Activated T-cell treated with anti-CD3 and anti-CD28 coated beads, Interleukin-2, amount 50 U/mL, for 72 hours (primary cell): ENCODE data around the gene NXN. TPM values are rescaled to one million over a fixed set of nuclear protein-coding genes. Genes with fewer than 3 reads are reported as not detected.
"Not testable (repeated sequence)": the region's sequence is repeated elsewhere in the genome, so short reads cannot be mapped to it uniquely, and the experiment has no call there.

ENCODE experiments used
- ATAC-seq, 2 donors: fragments of 150-1000 bp; cut with Tn5 transposase; replicated peaks in 1 of 2; 2 replicates each; pipeline ENCODE4 v1.10.0; 2021; ENCODE audit warnings: moderate library complexity in 2 of 2, mild to moderate bottlenecking in 1 of 2
- DNase-seq, 2 donors: peaks; one replicate each; pipeline ENCODE4 v3.0.0; 2021 to 2022; ENCODE audit warnings: mixed read lengths in 1 of 2
- H3K27ac Mint-ChIP-seq: one replicate; pipeline ENCODE4 v1.8.0; 2022; ENCODE audit warnings: mild to moderate bottlenecking, moderate library complexity, mixed read lengths
- H3K27me3 Mint-ChIP-seq: one replicate; pipeline ENCODE4 v1.8.0; 2022; ENCODE audit warnings: low read depth, mixed read lengths
- H3K36me3 Mint-ChIP-seq, 2 donors: one replicate each; pipeline ENCODE4 v1.8.0; 2022; ENCODE audit warnings: mixed read lengths in 2 of 2, mild to moderate bottlenecking in 1 of 2; ENCODE audit not compliant: insufficient read depth in 2 of 2
- H3K4me1 Mint-ChIP-seq: one replicate; pipeline ENCODE4 v1.8.0; 2022; ENCODE audit warnings: low read depth, mixed read lengths
- H3K4me3 Mint-ChIP-seq, 2 donors: one replicate each; pipeline ENCODE4 v1.8.0; 2022; ENCODE audit warnings: mild to moderate bottlenecking in 2 of 2, mixed read lengths in 2 of 2, moderate library complexity in 2 of 2
- H3K9me3 Mint-ChIP-seq, 2 donors: one replicate each; pipeline ENCODE4 v1.8.0; 2022; ENCODE audit warnings: mixed read lengths in 2 of 2
- total RNA-seq, 2 donors: library from RNA; stranded (reverse); gene quantifications; one replicate each; pipeline ENCODE4 v1.2.3, GENCODE V29; 2022

NXN gene
- total RNA-seq, 2 donors from 2014 or later, result 1.2 to 1.7 TPM

DNA sequence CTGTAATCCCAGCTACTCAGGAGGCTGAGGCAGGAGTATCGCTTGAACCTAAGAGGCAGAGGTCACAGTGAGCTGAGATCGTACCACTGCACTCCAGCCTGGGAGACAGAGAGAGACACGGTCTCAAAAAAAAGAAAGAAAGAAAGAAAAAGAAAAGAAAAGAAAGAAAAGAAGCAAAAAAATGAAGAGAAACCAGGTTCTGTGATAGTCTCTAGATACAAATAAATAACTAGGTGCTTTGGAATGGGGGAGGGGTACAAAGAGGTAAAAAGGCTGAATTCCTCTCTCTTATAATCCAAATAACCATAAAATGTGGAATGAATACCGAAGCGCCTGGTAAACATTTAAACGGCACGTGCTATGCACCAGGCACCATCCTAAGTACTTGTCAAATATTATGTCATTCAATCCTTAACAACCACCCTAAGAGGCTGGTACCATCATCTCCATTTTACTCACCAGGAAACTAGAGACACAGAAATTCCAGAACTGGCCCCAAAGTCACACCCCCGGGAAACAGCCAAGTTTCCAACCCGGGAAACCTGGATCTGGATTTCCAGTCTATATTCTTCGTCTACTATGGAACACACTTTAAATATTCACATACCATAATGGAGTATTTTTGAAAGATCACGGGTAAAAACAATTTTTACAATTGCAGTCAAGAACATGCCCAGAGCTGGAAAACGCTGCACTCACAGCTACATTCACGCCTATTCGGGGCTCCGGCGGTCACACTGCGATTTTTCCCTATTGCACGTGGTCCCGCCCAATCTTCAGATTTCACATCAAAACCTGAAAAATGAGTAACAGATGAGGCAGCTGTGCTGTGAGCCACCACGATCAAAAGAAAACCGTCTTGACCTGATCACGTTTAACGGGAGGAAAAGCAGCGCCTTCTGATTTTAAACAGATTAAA lies 10.5 kb downstream of the NXN start:
- peaks cover 6% of the 10 kb centered on the region for H3K4me1 Mint-ChIP-seq
- DNase-seq (no peak), ATAC-seq (no peak)
- peaks cover 34% of the 10 kb centered on the region for H3K27me3 Mint-ChIP-seq
- peak overlapping the region; percentile 46 to 55 for H3K4me3 Mint-ChIP-seq
- no peaks in the 10 kb centered on the region for H3K36me3 Mint-ChIP-seq
- no peaks in the 10 kb centered on the region for H3K9me3 Mint-ChIP-seq
- H3K27ac Mint-ChIP-seq, result no peak overlapping the region

DNA sequence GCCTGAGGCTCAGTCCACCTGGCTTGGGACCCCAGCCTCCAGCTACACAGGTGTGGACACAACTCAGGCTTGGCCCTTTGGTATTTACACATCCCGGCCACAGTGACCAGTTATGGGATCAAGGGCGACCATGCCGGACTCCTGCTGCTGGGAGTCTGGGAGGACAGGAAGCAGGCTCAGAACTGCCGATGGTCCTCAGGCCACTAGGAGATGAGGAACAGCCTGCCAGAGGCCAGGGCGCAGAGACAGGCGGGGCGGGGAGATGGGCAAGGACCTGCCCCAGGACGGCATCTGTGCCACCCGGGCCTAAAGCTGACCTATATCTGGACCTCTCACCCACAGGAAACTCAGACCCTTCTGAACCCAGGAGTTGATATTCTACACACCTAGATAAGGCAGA lies 12.5 kb downstream of the NXN start:
- peaks cover 35% of the 10 kb centered on the region for H3K27me3 Mint-ChIP-seq
- ATAC-seq, result no peak
- no peak overlapping the region for H3K4me3 Mint-ChIP-seq

DNA sequence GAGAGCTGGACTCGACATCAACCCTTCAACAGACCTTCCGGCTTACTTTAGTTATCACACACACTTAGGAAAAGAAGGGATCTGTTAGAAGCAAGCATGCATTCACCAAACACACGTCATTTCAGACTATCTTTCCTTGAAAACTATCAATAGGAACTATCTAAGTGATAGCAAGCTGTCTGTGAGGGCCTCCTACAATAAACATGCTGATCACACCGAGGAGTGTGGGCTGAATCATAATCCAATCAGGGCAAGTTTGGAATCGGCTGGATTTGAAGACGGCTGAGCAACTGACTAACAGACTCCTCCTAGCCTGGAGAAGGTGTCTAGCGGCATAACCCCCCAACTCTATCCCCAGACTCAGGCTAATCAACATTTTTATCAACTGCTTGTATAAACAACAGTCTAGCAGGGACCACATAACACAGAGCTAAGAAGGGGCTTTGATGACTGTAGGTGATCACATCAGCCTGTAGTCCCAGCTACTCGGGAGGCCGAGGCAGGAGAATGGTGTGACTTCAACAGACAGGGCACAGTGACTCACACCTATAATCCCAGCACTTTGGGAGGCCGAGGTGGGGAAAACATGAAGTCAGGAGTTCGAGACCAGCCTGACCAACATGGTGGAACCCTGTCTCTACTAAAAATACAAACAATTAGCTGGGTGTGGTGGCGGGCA lies 14.1 kb downstream of the NXN start:
- no peaks in the 10 kb centered on the region for H3K9me3 Mint-ChIP-seq
- ATAC-seq (no peak), DNase-seq (no peak)
- peaks cover 6% of the 10 kb centered on the region for H3K4me1 Mint-ChIP-seq
- no peak overlapping the region for H3K27ac Mint-ChIP-seq
- no peaks in the 10 kb centered on the region for H3K36me3 Mint-ChIP-seq
- H3K27me3 Mint-ChIP-seq, result peaks cover 39% of the 10 kb centered on the region
- no peak overlapping the region for H3K4me3 Mint-ChIP-seq

More for the DNA sequence above, 12.5 kb downstream of the NXN start:
- DNase-seq, result no peak
- H3K36me3 Mint-ChIP-seq, result no peaks in the 10 kb centered on the region
- H3K9me3 Mint-ChIP-seq, result no peaks in the 10 kb centered on the region
- no peak overlapping the region for H3K27ac Mint-ChIP-seq
- H3K4me1 Mint-ChIP-seq, result peaks cover 6% of the 10 kb centered on the region

DNA sequence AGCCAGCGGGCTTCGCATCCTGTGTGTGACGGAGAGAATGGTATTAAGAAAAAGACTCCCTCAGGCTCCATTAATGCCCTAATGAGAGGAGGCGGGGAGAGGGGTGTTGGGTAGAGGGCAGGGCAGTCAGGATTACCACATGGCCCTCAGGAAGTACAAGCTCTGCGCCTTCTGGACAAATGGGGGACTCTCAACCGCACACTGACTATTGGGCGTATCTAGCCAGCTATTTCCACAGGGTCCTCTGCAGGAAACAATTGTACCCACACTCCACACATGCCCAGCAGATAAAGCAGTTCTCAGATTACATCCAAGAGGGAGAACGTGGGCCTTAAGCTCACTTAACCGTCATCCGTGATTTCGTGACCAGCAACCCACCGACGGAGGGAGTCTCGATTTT lies 14.7 kb downstream of the NXN start:
- H3K27me3 Mint-ChIP-seq, result peaks cover 33% of the 10 kb centered on the region

DNA sequence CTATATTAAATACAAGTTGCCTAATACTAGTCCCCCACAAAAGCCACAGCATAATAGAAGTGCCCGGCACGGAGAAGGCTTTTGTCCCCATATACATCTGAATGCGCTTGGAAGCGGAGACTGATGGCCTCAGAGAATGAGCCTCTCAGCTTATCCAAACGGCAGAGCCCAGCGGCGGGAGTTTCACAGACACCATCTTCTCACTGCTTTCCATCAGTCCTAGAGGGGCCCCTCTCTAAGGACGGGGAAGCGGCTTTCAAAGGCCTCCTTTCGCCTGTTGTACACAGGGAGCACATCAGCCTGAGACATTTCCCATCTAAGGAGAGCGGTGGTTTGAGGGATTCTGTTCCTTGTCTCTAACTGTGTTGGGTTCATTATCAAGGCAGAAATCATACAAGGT lies 16.9 kb downstream of the NXN start:
- H3K36me3 Mint-ChIP-seq, result no peaks in the 10 kb centered on the region
- H3K4me1 Mint-ChIP-seq, result no peaks in the 10 kb centered on the region
- no peak for DNase-seq
- H3K4me3 Mint-ChIP-seq, result no peak overlapping the region
- no peaks in the 10 kb centered on the region for H3K9me3 Mint-ChIP-seq
- no peak overlapping the region for H3K27ac Mint-ChIP-seq
- H3K27me3 Mint-ChIP-seq, result peaks cover 18% of the 10 kb centered on the region
- ATAC-seq, result no peak

More for the DNA sequence above, 14.7 kb downstream of the NXN start:
- Mint-ChIP-seq H3K4me1 (peaks cover 4% of the 10 kb centered on the region), H3K4me3 (no peak overlapping the region), H3K27ac (no peak overlapping the region), H3K9me3 (no peaks in the 10 kb centered on the region), H3K36me3 (no peaks in the 10 kb centered on the region)
- ATAC-seq, result no peak
- no peak for DNase-seq

GRCh38 chr17:962166-962565 lies 17.4 kb downstream of the NXN start:
- Mint-ChIP-seq H3K27ac (no peak overlapping the region), H3K4me3 (no peak overlapping the region), H3K36me3 (no peaks in the 10 kb centered on the region), H3K4me1 (no peaks in the 10 kb centered on the region), H3K27me3 (peaks cover 18% of the 10 kb centered on the region), H3K9me3 (no peaks in the 10 kb centered on the region)
- DNase-seq (no peak), ATAC-seq (no peak)

- H3K4me1 Mint-ChIP-seq, result no peaks in the 10 kb centered on the region
- H3K9me3 Mint-ChIP-seq, result no peaks in the 10 kb centered on the region
Observed at GRCh38 chr17:958712-959451, 20.7 kb downstream of the NXN start.

GRCh38 chr17:957856-958421 lies 21.6 kb downstream of the NXN start:
- no peak overlapping the region for H3K4me3 Mint-ChIP-seq
- H3K27me3 Mint-ChIP-seq, result peaks cover 9% of the 10 kb centered on the region
- DNase-seq (no peak), ATAC-seq (no peak)
- H3K4me1 Mint-ChIP-seq, result no peaks in the 10 kb centered on the region
- no peaks in the 10 kb centered on the region for H3K36me3 Mint-ChIP-seq
- H3K9me3 Mint-ChIP-seq, result no peaks in the 10 kb centered on the region
- no peak overlapping the region for H3K27ac Mint-ChIP-seq

More at GRCh38 chr17:958712-959451, 20.7 kb downstream of the NXN start:
- Mint-ChIP-seq H3K27ac (no peak overlapping the region), H3K36me3 (no peaks in the 10 kb centered on the region), H3K27me3 (peaks cover 9% of the 10 kb centered on the region), H3K4me3 (no peak overlapping the region)
- ATAC-seq, result no peak
- no peak for DNase-seq

- no peaks in the 10 kb centered on the region for H3K9me3 Mint-ChIP-seq
- no peak overlapping the region for H3K4me3 Mint-ChIP-seq
- DNase-seq (no peak), ATAC-seq (no peak)
- no peaks in the 10 kb centered on the region for H3K4me1 Mint-ChIP-seq
- H3K27me3 Mint-ChIP-seq, result peaks cover 3% of the 10 kb centered on the region
- no peaks in the 10 kb centered on the region for H3K36me3 Mint-ChIP-seq
- H3K27ac Mint-ChIP-seq, result no peak overlapping the region
Observed at GRCh38 chr17:956905-957304, 22.7 kb downstream of the NXN start.

DNA sequence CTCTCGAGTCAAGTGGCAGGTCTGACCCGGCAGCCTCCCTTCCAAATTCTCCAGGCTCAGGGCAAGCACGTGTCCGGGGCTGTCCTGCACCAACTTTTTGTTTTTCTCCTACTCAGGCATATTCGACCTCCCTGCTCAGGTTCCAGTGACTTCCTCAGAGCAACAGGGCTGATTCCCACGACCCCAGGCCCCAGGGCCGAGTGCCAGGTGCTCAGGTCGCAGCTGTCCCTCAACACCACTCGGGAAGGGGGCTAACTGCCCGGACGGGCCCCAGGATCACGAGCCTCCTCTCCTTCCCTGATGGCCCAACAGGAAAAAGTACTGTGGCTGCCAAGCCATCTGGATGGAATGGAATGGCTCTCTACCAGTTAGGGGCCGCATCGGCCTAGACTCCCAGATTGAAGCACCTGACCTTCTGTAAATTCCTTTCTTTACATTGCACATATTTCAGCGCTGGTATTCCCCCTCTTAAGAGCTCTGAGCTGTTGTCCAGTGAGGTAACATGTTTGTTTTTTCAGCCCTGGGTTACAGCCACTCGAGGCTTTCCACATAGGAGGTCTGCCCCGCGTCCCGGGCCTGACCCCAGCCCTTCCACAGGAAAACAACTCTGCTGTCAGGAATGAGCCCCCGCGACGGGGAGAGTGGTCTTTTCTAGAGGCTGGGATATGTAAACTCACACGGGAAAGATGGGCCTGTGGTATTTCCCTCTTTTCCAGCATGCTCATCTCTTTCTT lies 25.0 kb downstream of the NXN start:
- ATAC-seq (no peak), DNase-seq (no peak)
- H3K27me3 Mint-ChIP-seq, result peaks cover 11% of the 10 kb centered on the region
- no peak overlapping the region for H3K4me3 Mint-ChIP-seq
- H3K4me1 Mint-ChIP-seq, result no peaks in the 10 kb centered on the region
- no peaks in the 10 kb centered on the region for H3K9me3 Mint-ChIP-seq
- no peaks in the 10 kb centered on the region for H3K36me3 Mint-ChIP-seq
- no peak overlapping the region for H3K27ac Mint-ChIP-seq

- ATAC-seq, result no peak
- DNase-seq, result no peak
- no peaks in the 10 kb centered on the region for H3K36me3 Mint-ChIP-seq
- peaks cover 11% of the 10 kb centered on the region for H3K27me3 Mint-ChIP-seq
- no peaks in the 10 kb centered on the region for H3K4me1 Mint-ChIP-seq
- H3K27ac Mint-ChIP-seq, result no peak overlapping the region
- no peaks in the 10 kb centered on the region for H3K9me3 Mint-ChIP-seq
- H3K4me3 Mint-ChIP-seq, result no peak overlapping the region
Observed at GRCh38 chr17:953767-954166, 25.8 kb downstream of the NXN start.

DNA sequence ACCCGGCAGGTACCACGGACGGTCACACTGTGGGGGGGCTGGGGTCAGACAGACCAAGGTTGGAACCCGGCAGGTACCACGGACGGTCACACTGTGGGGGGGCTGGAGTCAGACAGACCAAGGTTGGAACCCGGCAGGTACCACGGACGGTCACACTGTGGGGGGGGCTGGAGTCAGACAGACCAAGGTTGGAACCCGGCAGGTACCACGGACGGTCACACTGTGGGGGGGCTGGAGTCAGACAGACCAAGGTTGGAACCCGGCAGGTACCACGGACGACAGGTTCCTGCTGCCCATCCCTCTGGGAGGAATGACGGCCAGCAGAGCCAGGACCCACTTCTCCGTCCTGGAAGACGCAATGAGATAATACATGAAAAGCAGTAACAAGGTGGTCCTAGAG lies 27.0 kb downstream of the NXN start:
- not testable (repeated sequence) for ATAC-seq, H3K36me3 Mint-ChIP-seq, DNase-seq, H3K4me1 Mint-ChIP-seq, H3K4me3 Mint-ChIP-seq, H3K9me3 Mint-ChIP-seq, H3K27ac Mint-ChIP-seq
- peaks cover 11% of the 10 kb centered on the region for H3K27me3 Mint-ChIP-seq
